Activated CD8-positive, alpha-beta memory T cell treated with anti-CD3 and anti-CD28 coated beads for 48 hours (primary cell): ENCODE data around the gene GPR173.

ENCODE experiments used
- DNase-seq, 3 experiments: peaks; one replicate each; pipeline ENCODE4 v3.0.0-alpha.2; 2020; ENCODE audit warnings: low read depth in 2 of 3, low spot score in 2 of 3

The GPR173 gene

GRCh38 chrX:53048169-53049126 is at the start of gene GPR173:
TSS of gene GPR173 (plus strand) at chrX:53048789. CDS start at chrX:53076622, 27,833 bp downstream.
- no peak for DNase-seq

- no peak for DNase-seq
These were observed 48.0 kb upstream of the GPR173 start for GRCh38 chrX:53000447-53001135.

- DNase-seq = no peak
These were observed 46.6 kb upstream of the GPR173 start for GRCh38 chrX:53001958-53002357.

GRCh38 chrX:53003111-53003510 is 45.5 kb upstream of the GPR173 start:
- DNase-seq = no peak

GRCh38 chrX:53004038-53004437 is 44.6 kb upstream of the GPR173 start:
- no peak for DNase-seq

GRCh38 chrX:53004811-53005210 is 43.8 kb upstream of the GPR173 start:
- DNase-seq = no peak

GRCh38 chrX:53005327-53005726 is 43.3 kb upstream of the GPR173 start:
- no peak for DNase-seq

GRCh38 chrX:53009032-53009431 is 39.6 kb upstream of the GPR173 start:
- no peak for DNase-seq

GRCh38 chrX:53013291-53013690 is 35.3 kb upstream of the GPR173 start:
- no peak for DNase-seq

- no peak for DNase-seq
These were observed 30.0 kb upstream of the GPR173 start for GRCh38 chrX:53018627-53019026.

GRCh38 chrX:53022381-53022780 is 26.2 kb upstream of the GPR173 start:
- DNase-seq = no peak

- DNase-seq = no peak
These were observed 19.9 kb upstream of the GPR173 start for GRCh38 chrX:53028678-53029077.

- no peak for DNase-seq
These were observed 17.2 kb upstream of the GPR173 start for GRCh38 chrX:53031380-53031779.

- DNase-seq = no peak
These were observed 12.4 kb upstream of the GPR173 start for GRCh38 chrX:53036149-53036548.

GRCh38 chrX:53039236-53039635 is 9.4 kb upstream of the GPR173 start:
- DNase-seq = no peak

GRCh38 chrX:53044995-53045394 is 3.6 kb upstream of the GPR173 start:
- no peak for DNase-seq

GRCh38 chrX:53047228-53047627 is 1.4 kb upstream of the GPR173 start:
- DNase-seq = no peak

- no peak for DNase-seq
These were observed 533 bp downstream of the GPR173 start for GRCh38 chrX:53049127-53049517.

GRCh38 chrX:53050841-53051240 is 2.3 kb downstream of the GPR173 start:
- DNase-seq = no peak

GRCh38 chrX:53055244-53055849 is 6.8 kb downstream of the GPR173 start:
- no peak for DNase-seq

- no peak for DNase-seq
These were observed 7.7 kb downstream of the GPR173 start for GRCh38 chrX:53056292-53056691.

- DNase-seq = no peak
These were observed 16.5 kb downstream of the GPR173 start for GRCh38 chrX:53065104-53065503.
